Hematopoietic multipotent progenitor cell (in vitro differentiated cells): Measurements from ENCODE around the gene ARL8B. TPM values are rescaled to one million over a fixed set of nuclear protein-coding genes. Genes with fewer than 3 reads are reported as not detected.

Source experiments
- small RNA-seq: library from RNA; depleted of rRNA; stranded (forward); fragments of <200 nt; gene quantifications from one replicate; pipeline ENCODE3, GENCODE V24; 2012
- total RNA-seq: library from RNA; depleted of rRNA; stranded (reverse); fragments of >200 nt; gene quantifications from one replicate; pipeline ENCODE4 v1.2.3, GENCODE V29; 2012

Gene ARL8B
- total RNA-seq, 1 donor: 33.9 TPM

Small RNAs within 50 kb of the gene (small RNA-seq; reads per million reads assigned to genes)
- not detected for gene AC090955.1
- gene RF00019: not detected

Other genes starting within 250 kb of the ARL8B start
- 49.3 TPM for gene BHLHE40, start 142.9 kb upstream of the ARL8B start, total RNA-seq
- gene EDEM1, start 65.4 kb downstream of the ARL8B start, total RNA-seq: 16.2 TPM